Measurements from ENCODE around the gene SLC25A22. TPM values are rescaled to one million over a fixed set of nuclear protein-coding genes. Genes with fewer than 3 reads are reported as not detected.
A peak's percentile ranks its signal among the peaks of the same experiment; 100 is the strongest.

SLC25A22 gene
- total and polyA plus RNA-seq, 12 donors = 2.2 to 11.1 (median 4.0) TPM

GRCh38 chr11:763549-764321, 34.3 kb downstream of the SLC25A22 start:
- H3K27ac ChIP-seq = no peak overlapping the region
- H3K9me3 ChIP-seq = no peaks in the 10 kb centered on the region
- DNase-seq (no peak), ATAC-seq (peak in 3 of 8 donors; percentile 5 to 10 (median 10))
- intact Hi-C loops (cut with DNase I) = no loop called here
- H3K36me3 ChIP-seq = peaks cover 0 to 94% (median 47%) of the 10 kb centered on the region in 9 donors
- H3K4me1 ChIP-seq = no peaks in the 10 kb centered on the region
- 89 to 90% methylated on average over 22 of the region's 22 CpGs for WGBS, 2 donors
- TF ChIP-seq, protein P1, sequence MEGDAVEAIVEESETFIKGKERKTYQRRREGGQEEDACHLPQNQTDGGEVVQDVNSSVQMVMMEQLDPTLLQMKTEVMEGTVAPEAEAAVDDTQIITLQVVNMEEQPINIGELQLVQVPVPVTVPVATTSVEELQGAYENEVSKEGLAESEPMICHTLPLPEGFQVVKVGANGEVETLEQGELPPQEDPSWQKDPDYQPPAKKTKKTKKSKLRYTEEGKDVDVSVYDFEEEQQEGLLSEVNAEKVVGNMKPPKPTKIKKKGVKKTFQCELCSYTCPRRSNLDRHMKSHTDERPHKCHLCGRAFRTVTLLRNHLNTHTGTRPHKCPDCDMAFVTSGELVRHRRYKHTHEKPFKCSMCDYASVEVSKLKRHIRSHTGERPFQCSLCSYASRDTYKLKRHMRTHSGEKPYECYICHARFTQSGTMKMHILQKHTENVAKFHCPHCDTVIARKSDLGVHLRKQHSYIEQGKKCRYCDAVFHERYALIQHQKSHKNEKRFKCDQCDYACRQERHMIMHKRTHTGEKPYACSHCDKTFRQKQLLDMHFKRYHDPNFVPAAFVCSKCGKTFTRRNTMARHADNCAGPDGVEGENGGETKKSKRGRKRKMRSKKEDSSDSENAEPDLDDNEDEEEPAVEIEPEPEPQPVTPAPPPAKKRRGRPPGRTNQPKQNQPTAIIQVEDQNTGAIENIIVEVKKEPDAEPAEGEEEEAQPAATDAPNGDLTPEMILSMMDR (IDR thresholded peaks at IDR 0.05) = no peak
- no peaks in the 10 kb centered on the region for H3K27me3 ChIP-seq
- no peak overlapping the region for H3K4me3 ChIP-seq

GRCh38 chr11:763073-763463, 35.0 kb downstream of the SLC25A22 start:
- ATAC-seq = no peak
- Histone ChIP-seq H3K4me3 (no peak overlapping the region), H3K36me3 (peaks cover 0 to 96% (median 47%) of the 10 kb centered on the region in 9 donors), H3K9me3 (no peaks in the 10 kb centered on the region), H3K4me1 (no peaks in the 10 kb centered on the region), H3K27ac (no peak overlapping the region), H3K27me3 (no peaks in the 10 kb centered on the region)
- WGBS, 2 donors = 71 to 78% methylated on average over 15 to 24 of the region's 24 CpGs
- TF ChIP-seq, protein P1 (IDR thresholded peaks at IDR 0.05) = no peak
- no peak for DNase-seq
- intact Hi-C loops (cut with DNase I) = no loop called here

DNA sequence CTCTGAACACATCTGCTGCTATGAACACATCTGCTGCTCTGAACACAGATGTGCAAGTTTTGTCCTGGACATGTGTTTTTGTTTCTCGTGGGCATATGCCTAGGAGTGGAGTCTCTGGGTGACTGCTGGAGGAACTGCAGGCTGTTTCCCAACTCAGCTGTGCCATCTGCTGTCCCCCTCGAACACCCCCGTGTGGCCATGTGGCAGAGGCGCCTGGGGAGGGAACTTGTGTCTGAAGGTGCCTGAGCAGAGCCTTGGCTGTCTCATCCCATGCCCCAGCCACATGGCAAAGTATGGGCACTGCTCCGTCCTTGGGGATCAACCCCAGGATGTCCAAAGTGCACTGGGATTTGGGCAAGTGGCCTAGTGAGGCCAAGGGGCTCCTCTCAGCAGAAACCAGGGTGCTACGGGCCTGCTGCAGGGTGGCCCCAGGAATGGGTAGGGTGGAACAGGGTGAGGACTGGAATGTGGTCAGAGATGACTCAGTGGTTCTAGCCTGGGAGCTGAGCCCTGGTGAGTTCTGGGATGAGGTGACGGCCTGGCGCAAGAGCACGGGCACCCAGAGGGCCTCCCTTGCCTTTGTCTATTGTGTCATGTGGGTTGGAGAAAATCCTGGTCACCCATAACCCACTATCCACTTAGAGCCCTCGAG, 35.5 kb downstream of the SLC25A22 start:
- H3K27me3 ChIP-seq = no peaks in the 10 kb centered on the region
- H3K4me3 ChIP-seq = no peak overlapping the region
- no peak overlapping the region for H3K27ac ChIP-seq
- no peaks in the 10 kb centered on the region for H3K9me3 ChIP-seq
- H3K4me1 ChIP-seq = no peaks in the 10 kb centered on the region
- ATAC-seq (peak in 3 of 8 donors; percentile 23 to 36 (median 25)), DNase-seq (no peak)
- intact Hi-C loops (cut with DNase I) = no loop called here
- H3K36me3 ChIP-seq = peaks cover 0 to 98% (median 47%) of the 10 kb centered on the region in 9 donors
- 68 to 69% methylated on average over 10 of the region's 10 CpGs for WGBS, 2 donors
- TF ChIP-seq, protein P1 (IDR thresholded peaks at IDR 0.05) = peak in 1 of 9 donors; percentile 15

GRCh38 chr11:761526-762108, 36.5 kb downstream of the SLC25A22 start:
- H3K27me3 ChIP-seq = no peaks in the 10 kb centered on the region
- DNase-seq = no peak
- intact Hi-C loops (cut with DNase I) = no loop called here
- TF ChIP-seq, protein P1 (IDR thresholded peaks at IDR 0.05) = no peak
- no peaks in the 10 kb centered on the region for H3K9me3 ChIP-seq
- H3K36me3 ChIP-seq = peaks cover 0 to 98% (median 42%) of the 10 kb centered on the region in 9 donors
- 87 to 89% methylated on average over 8 of the region's 8 CpGs for WGBS, 2 donors
- no peak overlapping the region for H3K27ac ChIP-seq
- H3K4me1 ChIP-seq = no peaks in the 10 kb centered on the region
- H3K4me3 ChIP-seq = no peak overlapping the region
- ATAC-seq = no peak
